ENCODE data around the gene TTF2.

GRCh38 chr1:117116090-117116783, 56.1 kb downstream of the TTF2 start:
- TF ChIP-seq POLR2AphosphoS5 (IDR thresholded peaks at IDR 0.05; ENCODE audit: borderline replicate concordance, low read depth, low read length) (no peak), EZH2 (IDR thresholded peaks at IDR 0.05) (no peak), FOXP2 (optimal IDR thresholded peaks at IDR 0.05; ENCODE audit: control extremely low read depth, extremely low read length, insufficient read depth) (no peak)
